Measurements from ENCODE around the gene C11orf54. TPM values are rescaled to one million over a fixed set of nuclear protein-coding genes. Genes with fewer than 3 reads are reported as not detected.

C11orf54 gene
- total RNA-seq, 1 experiment from 2014 or later, result 19.3 TPM

GRCh38 chr11:93807980-93808379, 66.5 kb downstream of the C11orf54 start:
- Histone ChIP-seq H3K4me3 (ENCODE audit: insufficient read depth, low read depth, low read length) (no peak overlapping the region), H3K27me3 (ENCODE audit: control insufficient read depth, insufficient read depth, low read length) (no peaks in the 10 kb centered on the region), H3K36me3 (replicated peaks; ENCODE audit: control insufficient read depth, insufficient read depth, low read length) (peaks cover 24% of the 10 kb centered on the region)
- no peak for DNase-seq

- H3K36me3 ChIP-seq (replicated peaks; ENCODE audit: control insufficient read depth, insufficient read depth, low read length), result peaks cover 18% of the 10 kb centered on the region
Observed at GRCh38 chr11:93813974-93814373, 72.5 kb downstream of the C11orf54 start.

More at GRCh38 chr11:93813974-93814373, 72.5 kb downstream of the C11orf54 start:
- Histone ChIP-seq H3K4me3 (ENCODE audit: insufficient read depth, low read depth, low read length) (no peak overlapping the region), H3K27me3 (ENCODE audit: control insufficient read depth, insufficient read depth, low read length) (no peaks in the 10 kb centered on the region)
- DNase-seq, result no peak

Other genes with a start within 250 kb of the C11orf54 start
- gene SMCO4, start 198.3 kb upstream of the C11orf54 start, total RNA-seq (2014; rRNA removed; shearing (Covaris generic)), result 57.6 and 84.9 TPM in 2 replicates
- gene CEP295, start 80.0 kb upstream of the C11orf54 start, total RNA-seq (2014; rRNA removed; shearing (Covaris generic)), result 15.3 and 15.9 TPM in 2 replicates
- 84.6 and 171 TPM in 2 replicates for gene TAF1D, start 177 bp upstream of the C11orf54 start, total RNA-seq (2014; rRNA removed; shearing (Covaris generic))
- 24.5 and 36.8 TPM in 2 replicates for gene MED17, start 42.6 kb downstream of the C11orf54 start, total RNA-seq (2014; rRNA removed; shearing (Covaris generic))
- gene VSTM5, start 108.9 kb downstream of the C11orf54 start, total RNA-seq (2014; rRNA removed; shearing (Covaris generic)), result 0.18 and 0.24 TPM in 2 replicates

All from H7 (cell line).